ENCODE measurements around the gene TAMM41.
"Not testable (repeated sequence)": the region's sequence is repeated elsewhere in the genome, so short reads cannot be mapped to it uniquely, and the experiment has no call there.

TAMM41 gene

GRCh38 chr3:11803977-11804892 lies 42.5 kb downstream of the TAMM41 start:
- Histone ChIP-seq H3K4me1 (ENCODE audit: insufficient read depth, low read length) (no peaks in the 10 kb centered on the region), H2AFZ (ENCODE audit: low read depth, low read length) (no peak overlapping the region), H3K36me3 (ENCODE audit: insufficient read depth, low read length) (peaks cover 36% of the 10 kb centered on the region), H3K4me3 (ENCODE audit: low read length) (no peak overlapping the region), H3K9me3 (ENCODE audit: low read length) (peaks cover 15% of the 10 kb centered on the region), H3K27me3 (ENCODE audit: insufficient read depth, low read length) (no peaks in the 10 kb centered on the region)

GRCh38 chr3:11799791-11800190 lies 46.9 kb downstream of the TAMM41 start:
- no peak overlapping the region for H3K4me3 ChIP-seq (ENCODE audit: low read length)
- H2AFZ ChIP-seq (ENCODE audit: low read depth, low read length), result no peak overlapping the region
- H3K9me3 ChIP-seq (ENCODE audit: low read length), result peaks cover 23% of the 10 kb centered on the region
- H3K36me3 ChIP-seq (ENCODE audit: insufficient read depth, low read length), result peaks cover 25% of the 10 kb centered on the region
- no peaks in the 10 kb centered on the region for H3K27me3 ChIP-seq (ENCODE audit: insufficient read depth, low read length)
- H3K4me1 ChIP-seq (ENCODE audit: insufficient read depth, low read length), result peaks cover 6% of the 10 kb centered on the region

GRCh38 chr3:11794927-11795326 lies 51.8 kb downstream of the TAMM41 start:
- peaks cover 6% of the 10 kb centered on the region for H3K4me1 ChIP-seq (ENCODE audit: insufficient read depth, low read length)
- peaks cover 10% of the 10 kb centered on the region for H3K9me3 ChIP-seq (ENCODE audit: low read length)
- no peak overlapping the region for H2AFZ ChIP-seq (ENCODE audit: low read depth, low read length)
- no peaks in the 10 kb centered on the region for H3K27me3 ChIP-seq (ENCODE audit: insufficient read depth, low read length)
- H3K36me3 ChIP-seq (ENCODE audit: insufficient read depth, low read length), result peaks cover 31% of the 10 kb centered on the region
- no peak overlapping the region for H3K4me3 ChIP-seq (ENCODE audit: low read length)

GRCh38 chr3:11791339-11792200 lies 55.1 kb downstream of the TAMM41 start:
- H3K9me3 ChIP-seq (ENCODE audit: low read length), result no peaks in the 10 kb centered on the region
- H3K27me3 ChIP-seq (ENCODE audit: insufficient read depth, low read length), result no peaks in the 10 kb centered on the region
- H2AFZ ChIP-seq (ENCODE audit: low read depth, low read length), result no peak overlapping the region
- H3K4me3 ChIP-seq (ENCODE audit: low read length), result no peak overlapping the region
- H3K4me1 ChIP-seq (ENCODE audit: insufficient read depth, low read length), result peaks cover 5% of the 10 kb centered on the region
- H3K36me3 ChIP-seq (ENCODE audit: insufficient read depth, low read length), result peaks cover 39% of the 10 kb centered on the region

- Histone ChIP-seq H3K36me3 (ENCODE audit: insufficient read depth, low read length) (peaks cover 39% of the 10 kb centered on the region), H3K4me3 (ENCODE audit: low read length) (no peak overlapping the region), H3K4me1 (ENCODE audit: insufficient read depth, low read length) (no peaks in the 10 kb centered on the region), H3K9me3 (ENCODE audit: low read length) (no peaks in the 10 kb centered on the region), H2AFZ (ENCODE audit: low read depth, low read length) (no peak overlapping the region), H3K27me3 (ENCODE audit: insufficient read depth, low read length) (no peaks in the 10 kb centered on the region)
These were observed 57.3 kb downstream of the TAMM41 start for GRCh38 chr3:11789412-11789811.

GRCh38 chr3:11784971-11785377 lies 61.7 kb downstream of the TAMM41 start:
- no peaks in the 10 kb centered on the region for H3K27me3 ChIP-seq (ENCODE audit: insufficient read depth, low read length)
- H3K9me3 ChIP-seq (ENCODE audit: low read length), result no peaks in the 10 kb centered on the region
- H3K4me1 ChIP-seq (ENCODE audit: insufficient read depth, low read length), result no peaks in the 10 kb centered on the region
- H3K36me3 ChIP-seq (ENCODE audit: insufficient read depth, low read length), result peaks cover 25% of the 10 kb centered on the region
- H3K4me3 ChIP-seq (ENCODE audit: low read length), result no peak overlapping the region
- no peak overlapping the region for H2AFZ ChIP-seq (ENCODE audit: low read depth, low read length)

GRCh38 chr3:11780341-11780740 lies 66.3 kb downstream of the TAMM41 start:
- no peaks in the 10 kb centered on the region for H3K4me1 ChIP-seq (ENCODE audit: insufficient read depth, low read length)

GRCh38 chr3:11779626-11780025 lies 67.1 kb downstream of the TAMM41 start:
- no peaks in the 10 kb centered on the region for H3K36me3 ChIP-seq (ENCODE audit: insufficient read depth, low read length)
- no peaks in the 10 kb centered on the region for H3K4me1 ChIP-seq (ENCODE audit: insufficient read depth, low read length)
- H3K4me3 ChIP-seq (ENCODE audit: low read length), result no peak overlapping the region
- H3K27me3 ChIP-seq (ENCODE audit: insufficient read depth, low read length), result no peaks in the 10 kb centered on the region
- no peaks in the 10 kb centered on the region for H3K9me3 ChIP-seq (ENCODE audit: low read length)
- no peak overlapping the region for H2AFZ ChIP-seq (ENCODE audit: low read depth, low read length)

More at GRCh38 chr3:11780341-11780740, 66.3 kb downstream of the TAMM41 start:
- H3K27me3 ChIP-seq (ENCODE audit: insufficient read depth, low read length), result no peaks in the 10 kb centered on the region
- no peaks in the 10 kb centered on the region for H3K36me3 ChIP-seq (ENCODE audit: insufficient read depth, low read length)
- no peak overlapping the region for H2AFZ ChIP-seq (ENCODE audit: low read depth, low read length)
- no peaks in the 10 kb centered on the region for H3K9me3 ChIP-seq (ENCODE audit: low read length)
- no peak overlapping the region for H3K4me3 ChIP-seq (ENCODE audit: low read length)

- Histone ChIP-seq H3K9me3 (ENCODE audit: low read length) (no peaks in the 10 kb centered on the region), H3K27me3 (ENCODE audit: insufficient read depth, low read length) (no peaks in the 10 kb centered on the region), H3K4me3 (ENCODE audit: low read length) (no peak overlapping the region), H3K36me3 (ENCODE audit: insufficient read depth, low read length) (no peaks in the 10 kb centered on the region), H2AFZ (ENCODE audit: low read depth, low read length) (no peak overlapping the region), H3K4me1 (ENCODE audit: insufficient read depth, low read length) (no peaks in the 10 kb centered on the region)
These were observed 68.4 kb downstream of the TAMM41 start for GRCh38 chr3:11778248-11778647.

GRCh38 chr3:11776346-11776745 lies 70.3 kb downstream of the TAMM41 start:
- no peaks in the 10 kb centered on the region for H3K27me3 ChIP-seq (ENCODE audit: insufficient read depth, low read length)
- no peaks in the 10 kb centered on the region for H3K4me1 ChIP-seq (ENCODE audit: insufficient read depth, low read length)
- H2AFZ ChIP-seq (ENCODE audit: low read depth, low read length), result no peak overlapping the region
- H3K9me3 ChIP-seq (ENCODE audit: low read length), result no peaks in the 10 kb centered on the region
- H3K36me3 ChIP-seq (ENCODE audit: insufficient read depth, low read length), result no peaks in the 10 kb centered on the region
- no peak overlapping the region for H3K4me3 ChIP-seq (ENCODE audit: low read length)

GRCh38 chr3:11775493-11775892 lies 71.2 kb downstream of the TAMM41 start:
- Histone ChIP-seq H3K9me3 (ENCODE audit: low read length) (no peaks in the 10 kb centered on the region), H3K36me3 (ENCODE audit: insufficient read depth, low read length) (no peaks in the 10 kb centered on the region), H3K4me1 (ENCODE audit: insufficient read depth, low read length) (peaks cover 3% of the 10 kb centered on the region), H2AFZ (ENCODE audit: low read depth, low read length) (no peak overlapping the region), H3K4me3 (ENCODE audit: low read length) (no peak overlapping the region), H3K27me3 (ENCODE audit: insufficient read depth, low read length) (no peaks in the 10 kb centered on the region)

GRCh38 chr3:11774296-11774877 lies 72.3 kb downstream of the TAMM41 start:
- no peak overlapping the region for H3K4me3 ChIP-seq (ENCODE audit: low read length)
- H3K9me3 ChIP-seq (ENCODE audit: low read length), result no peaks in the 10 kb centered on the region
- peaks cover 7% of the 10 kb centered on the region for H3K4me1 ChIP-seq (ENCODE audit: insufficient read depth, low read length)
- no peak overlapping the region for H2AFZ ChIP-seq (ENCODE audit: low read depth, low read length)
- H3K36me3 ChIP-seq (ENCODE audit: insufficient read depth, low read length), result no peaks in the 10 kb centered on the region
- no peaks in the 10 kb centered on the region for H3K27me3 ChIP-seq (ENCODE audit: insufficient read depth, low read length)

- not testable (repeated sequence) for H3K4me3 ChIP-seq (ENCODE audit: low read length); H3K4me1 ChIP-seq (ENCODE audit: insufficient read depth, low read length); H3K9me3 ChIP-seq (ENCODE audit: low read length); H3K27me3 ChIP-seq (ENCODE audit: insufficient read depth, low read length); H3K36me3 ChIP-seq (ENCODE audit: insufficient read depth, low read length); H2AFZ ChIP-seq (ENCODE audit: low read depth, low read length)
These were observed 74.8 kb downstream of the TAMM41 start for GRCh38 chr3:11771931-11772330.
